OCI-LY3 (cell line): ENCODE measurements around the gene SPOCK1.

Experiments used
- H2AFZ ChIP-seq: fragments of 200-600, 300-600 bp; shearing (Covaris generic); 2 replicates; pipeline ENCODE4 v1.6.0; 2014; ENCODE audit warnings: antibody characterized with exemption, low read depth, low read length
- H3K27ac ChIP-seq: fragments of 200-600, 300-600 bp; sonication (generic); 2 replicates; pipeline ENCODE4 v1.5.1; 2014; ENCODE audit warnings: mild to moderate bottlenecking, low read length, moderate library complexity, mixed read lengths
- H3K27me3 ChIP-seq: fragments of 200-600, 300-600 bp; sonication (generic); 2 replicates; pipeline ENCODE4 v1.6.1; 2014; ENCODE audit warnings: low read depth, low read length, mixed read lengths
- H3K36me3 ChIP-seq: fragments of 200-600, 300-600 bp; sonication (generic); replicated peaks from 2 replicates; pipeline ENCODE3; 2014; ENCODE audit warnings: low read depth, low read length, mixed read lengths
- H3K4me1 ChIP-seq: fragments of 300-600, 200-600 bp; sonication (generic); 2 replicates; pipeline ENCODE4 v1.6.1; 2014; ENCODE audit warnings: low read length, mixed read lengths
- H3K4me2 ChIP-seq: fragments of 200-600, 300-600 bp; sonication (generic); 2 replicates; pipeline ENCODE4 v1.6.1; 2014; ENCODE audit warnings: low read length, mixed read lengths
- H3K4me3 ChIP-seq: fragments of 300-600, 200-600 bp; sonication (generic); 2 replicates; pipeline ENCODE4 v1.5.1; 2014; ENCODE audit warnings: antibody characterized with exemption, mild to moderate bottlenecking, low read length, moderate library complexity
- H3K79me2 ChIP-seq: fragments of 300-600, 200-600 bp; shearing (Covaris generic); 2 replicates; pipeline ENCODE4 v1.6.1; 2014; ENCODE audit warnings: mild to moderate bottlenecking, low read length, mixed read lengths
- H3K9ac ChIP-seq: fragments of 300-600, 200-600 bp; shearing (Covaris generic); 2 replicates; pipeline ENCODE4 v1.6.0; 2014; ENCODE audit warnings: mild to moderate bottlenecking, low read length, moderate library complexity
- H3K9me3 ChIP-seq: fragments of 200-600, 300-600 bp; shearing (Covaris generic); 2 replicates; pipeline ENCODE4 v1.6.1; 2014; ENCODE audit warnings: low read length, mixed read lengths; ENCODE audit not compliant: insufficient read depth
- H4K20me1 ChIP-seq: fragments of 200-600, 300-600 bp; sonication (generic); 2 replicates; pipeline ENCODE4 v1.6.1; 2016; ENCODE audit warnings: low read length, mixed read lengths; ENCODE audit not compliant: insufficient read depth
- CTCF ChIP-seq: fragments of 200-600, 300-600 bp; sonication (generic); IDR thresholded peaks from 2 replicates; pipeline ENCODE4 v1.5.1; 2014; ENCODE audit warnings: antibody characterized with exemption, low read length, low read depth
- EZH2phosphoT487 ChIP-seq: fragments of 200-600 bp; shearing (Covaris generic); IDR thresholded peaks from 2 replicates; pipeline ENCODE4 v1.6.1; 2018; ENCODE audit warnings: antibody characterized with exemption, mixed run types, low read depth

Gene SPOCK1

DNA sequence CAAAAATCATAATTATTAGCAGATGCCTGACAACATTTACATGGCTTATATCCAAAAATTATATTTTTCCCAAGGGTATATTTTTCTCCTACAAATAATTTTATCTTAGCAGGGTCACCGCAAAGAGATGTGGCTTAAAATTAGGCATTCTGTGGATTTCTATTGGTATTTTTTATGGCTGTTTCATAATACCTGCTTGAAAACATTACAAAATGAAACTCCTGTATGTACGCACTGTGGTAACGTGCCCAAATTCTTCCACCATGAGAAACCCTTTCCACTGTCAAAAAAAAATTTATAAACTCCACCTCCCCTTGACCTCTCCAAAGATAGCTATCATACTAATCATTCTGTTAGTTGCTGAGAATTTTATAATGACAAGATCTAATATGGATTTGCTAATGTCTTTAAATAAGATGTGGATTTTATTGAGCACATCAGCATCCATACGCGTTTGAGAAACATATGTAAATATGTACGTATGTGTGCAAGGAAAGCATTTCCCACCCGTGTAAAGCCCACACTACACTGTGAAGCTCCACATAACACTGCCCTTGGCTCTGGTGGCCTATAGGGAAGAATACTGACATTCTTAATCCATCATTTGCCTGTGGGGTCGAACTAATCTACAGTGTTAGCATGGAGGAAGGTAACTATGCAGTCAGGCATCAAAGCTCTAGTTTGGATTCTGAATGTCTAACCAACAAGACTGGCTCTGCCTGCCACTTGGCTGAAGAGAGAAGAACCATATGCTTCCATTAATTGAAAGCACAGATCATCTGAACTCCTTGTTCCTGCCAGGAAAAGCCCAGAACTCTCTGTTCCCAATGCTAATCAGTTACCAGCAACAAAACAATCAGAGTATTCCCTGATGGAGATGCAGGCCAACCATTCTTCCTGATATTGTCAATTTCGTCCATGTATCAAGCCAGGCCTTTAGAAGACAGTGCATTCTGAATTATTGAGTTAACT lies 244.7 kb downstream of the SPOCK1 start:
- no peak overlapping the region for H2AFZ ChIP-seq
- no peak overlapping the region for H3K9ac ChIP-seq
- H3K36me3 ChIP-seq, result no peaks in the 10 kb centered on the region
- no peak overlapping the region for H3K4me2 ChIP-seq
- no peaks in the 10 kb centered on the region for H3K4me1 ChIP-seq
- no peak overlapping the region for H3K4me3 ChIP-seq
- no peaks in the 10 kb centered on the region for H4K20me1 ChIP-seq
- TF ChIP-seq EZH2phosphoT487 (no peak), CTCF (no peak)
- no peaks in the 10 kb centered on the region for H3K27me3 ChIP-seq
- H3K79me2 ChIP-seq, result no peaks in the 10 kb centered on the region
- no peak overlapping the region for H3K27ac ChIP-seq
- H3K9me3 ChIP-seq, result no peaks in the 10 kb centered on the region

DNA sequence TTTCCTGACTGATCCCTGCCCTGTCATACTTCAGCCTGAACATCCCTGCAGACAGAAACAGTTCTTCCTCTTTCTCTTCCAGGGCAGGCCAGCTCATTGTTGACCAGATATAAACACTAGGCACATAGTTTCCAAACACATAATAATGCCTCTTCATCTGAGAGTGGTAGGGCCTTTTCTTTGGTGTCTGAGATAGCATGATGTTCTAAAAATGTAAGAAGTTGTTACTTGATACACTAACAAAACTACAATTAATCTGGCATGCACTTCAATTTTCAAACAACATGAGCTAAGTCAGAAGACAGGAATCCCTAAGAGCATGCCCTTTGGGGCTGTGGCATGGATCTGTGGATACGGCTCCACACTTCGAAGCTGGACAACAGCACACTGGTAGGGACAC lies 246.6 kb downstream of the SPOCK1 start:
- H3K4me2 ChIP-seq, result no peak overlapping the region
- H3K79me2 ChIP-seq, result no peaks in the 10 kb centered on the region
- H3K4me1 ChIP-seq, result no peaks in the 10 kb centered on the region
- no peaks in the 10 kb centered on the region for H3K27me3 ChIP-seq
- H3K27ac ChIP-seq, result no peak overlapping the region
- no peaks in the 10 kb centered on the region for H3K36me3 ChIP-seq
- H2AFZ ChIP-seq, result no peak overlapping the region
- H3K9me3 ChIP-seq, result no peaks in the 10 kb centered on the region
- H3K9ac ChIP-seq, result no peak overlapping the region
- no peaks in the 10 kb centered on the region for H4K20me1 ChIP-seq
- no peak for TF ChIP-seq EZH2phosphoT487
- no peak for TF ChIP-seq CTCF
- H3K4me3 ChIP-seq, result no peak overlapping the region

GRCh38 chr5:137250421-137250820 lies 248.7 kb downstream of the SPOCK1 start:
- Histone ChIP-seq H3K4me1 (no peaks in the 10 kb centered on the region), H3K4me3 (no peak overlapping the region), H3K79me2 (no peaks in the 10 kb centered on the region), H3K36me3 (no peaks in the 10 kb centered on the region), H3K27me3 (no peaks in the 10 kb centered on the region), H3K27ac (no peak overlapping the region), H3K9me3 (no peaks in the 10 kb centered on the region), H3K9ac (no peak overlapping the region), H4K20me1 (no peaks in the 10 kb centered on the region), H3K4me2 (no peak overlapping the region), H2AFZ (no peak overlapping the region)
- TF ChIP-seq CTCF, result no peak
- TF ChIP-seq EZH2phosphoT487, result no peak

GRCh38 chr5:137248527-137248926 lies 250.6 kb downstream of the SPOCK1 start:
- Histone ChIP-seq H2AFZ (no peak overlapping the region), H3K79me2 (no peaks in the 10 kb centered on the region), H3K27ac (no peak overlapping the region), H3K4me1 (no peaks in the 10 kb centered on the region), H3K27me3 (no peaks in the 10 kb centered on the region), H4K20me1 (no peaks in the 10 kb centered on the region), H3K36me3 (no peaks in the 10 kb centered on the region), H3K9me3 (no peaks in the 10 kb centered on the region), H3K9ac (no peak overlapping the region), H3K4me2 (no peak overlapping the region), H3K4me3 (no peak overlapping the region)
- TF ChIP-seq CTCF (no peak), EZH2phosphoT487 (no peak)
